Nephron (organoid): ENCODE measurements around the gene LRRFIP2.

Experiments
- H3K27ac Mint-ChIP-seq, 3 experiments: 2 replicates each; pipeline ENCODE4 v1.8.0; 2020; ENCODE audit warnings: mixed read lengths in 3 of 3, mild to moderate bottlenecking in 2 of 3, moderate library complexity in 1 of 3
- H3K27me3 Mint-ChIP-seq: 2 replicates; pipeline ENCODE4 v1.8.0; 2021; ENCODE audit warnings: low read depth, mild to moderate bottlenecking, moderate library complexity, mixed read lengths
- H3K36me3 Mint-ChIP-seq: 2 replicates; pipeline ENCODE4 v1.8.0; 2020; ENCODE audit warnings: low read depth, mixed read lengths
- H3K4me1 Mint-ChIP-seq: 2 replicates; pipeline ENCODE4 v1.8.0; 2020; ENCODE audit warnings: mixed read lengths
- H3K4me3 Mint-ChIP-seq, 3 experiments: 2 replicates each; pipeline ENCODE4 v1.8.0; 2020; ENCODE audit warnings: mild to moderate bottlenecking in 3 of 3, mixed read lengths in 3 of 3, moderate library complexity in 2 of 3
- H3K9me3 Mint-ChIP-seq: 2 replicates; pipeline ENCODE4 v1.8.0; 2020; ENCODE audit warnings: mixed read lengths
- TF ChIP-seq, protein P1 (sequence below), 3 experiments: fragments of 200-600 bp; sonication (generic); IDR thresholded peaks; one replicate each; pipeline ENCODE4 v1.5.0; 2021; ENCODE audit warnings: antibody characterized with exemption in 3 of 3; ENCODE audit not compliant: unreplicated experiment in 3 of 3

The LRRFIP2 gene

DNA sequence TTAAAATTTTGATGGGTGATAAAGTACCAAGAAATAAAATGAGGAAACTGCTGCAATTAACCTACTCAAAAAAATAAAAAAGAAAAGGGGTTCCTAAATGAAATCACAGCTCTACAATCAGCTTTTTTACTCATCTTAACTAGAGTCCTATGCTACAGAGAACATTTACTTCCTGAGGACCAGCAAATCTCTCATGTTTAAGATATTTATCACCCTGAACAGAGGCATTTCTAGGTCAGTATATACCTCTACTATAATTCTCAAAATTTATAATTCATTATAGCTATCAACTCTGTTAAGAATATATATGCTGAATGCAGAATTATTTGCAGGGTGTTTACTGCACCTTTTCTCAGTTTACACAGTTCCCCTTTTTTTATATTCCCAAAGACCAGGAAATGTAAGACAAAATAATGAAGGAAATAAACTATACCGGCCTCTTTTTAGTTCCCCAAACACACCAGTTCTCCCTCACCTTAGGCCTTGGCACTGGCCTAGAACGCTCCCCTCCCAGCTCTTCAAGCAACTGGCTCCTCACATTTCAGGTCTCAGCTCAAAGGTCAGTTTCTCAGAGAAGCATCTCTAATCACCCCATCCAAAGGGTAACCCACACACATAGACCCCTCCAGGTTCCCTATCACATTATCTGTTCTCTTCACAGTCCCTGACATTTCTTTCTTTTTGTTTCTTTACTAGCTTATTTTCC, 71.1 kb downstream of the LRRFIP2 start:
- Mint-ChIP-seq H3K27me3 (no peaks in the 10 kb centered on the region), H3K27ac (peak overlapping the region in 1 of 3 experiments; percentile 1), H3K9me3 (no peaks in the 10 kb centered on the region), H3K36me3 (peaks cover 4% of the 10 kb centered on the region), H3K4me1 (peaks cover 5% of the 10 kb centered on the region), H3K4me3 (no peak overlapping the region)
- TF ChIP-seq, protein P1, sequence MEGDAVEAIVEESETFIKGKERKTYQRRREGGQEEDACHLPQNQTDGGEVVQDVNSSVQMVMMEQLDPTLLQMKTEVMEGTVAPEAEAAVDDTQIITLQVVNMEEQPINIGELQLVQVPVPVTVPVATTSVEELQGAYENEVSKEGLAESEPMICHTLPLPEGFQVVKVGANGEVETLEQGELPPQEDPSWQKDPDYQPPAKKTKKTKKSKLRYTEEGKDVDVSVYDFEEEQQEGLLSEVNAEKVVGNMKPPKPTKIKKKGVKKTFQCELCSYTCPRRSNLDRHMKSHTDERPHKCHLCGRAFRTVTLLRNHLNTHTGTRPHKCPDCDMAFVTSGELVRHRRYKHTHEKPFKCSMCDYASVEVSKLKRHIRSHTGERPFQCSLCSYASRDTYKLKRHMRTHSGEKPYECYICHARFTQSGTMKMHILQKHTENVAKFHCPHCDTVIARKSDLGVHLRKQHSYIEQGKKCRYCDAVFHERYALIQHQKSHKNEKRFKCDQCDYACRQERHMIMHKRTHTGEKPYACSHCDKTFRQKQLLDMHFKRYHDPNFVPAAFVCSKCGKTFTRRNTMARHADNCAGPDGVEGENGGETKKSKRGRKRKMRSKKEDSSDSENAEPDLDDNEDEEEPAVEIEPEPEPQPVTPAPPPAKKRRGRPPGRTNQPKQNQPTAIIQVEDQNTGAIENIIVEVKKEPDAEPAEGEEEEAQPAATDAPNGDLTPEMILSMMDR (IDR thresholded peaks at IDR 0.05; ENCODE audit: unreplicated experiment in 3 of 3): no peak

DNA sequence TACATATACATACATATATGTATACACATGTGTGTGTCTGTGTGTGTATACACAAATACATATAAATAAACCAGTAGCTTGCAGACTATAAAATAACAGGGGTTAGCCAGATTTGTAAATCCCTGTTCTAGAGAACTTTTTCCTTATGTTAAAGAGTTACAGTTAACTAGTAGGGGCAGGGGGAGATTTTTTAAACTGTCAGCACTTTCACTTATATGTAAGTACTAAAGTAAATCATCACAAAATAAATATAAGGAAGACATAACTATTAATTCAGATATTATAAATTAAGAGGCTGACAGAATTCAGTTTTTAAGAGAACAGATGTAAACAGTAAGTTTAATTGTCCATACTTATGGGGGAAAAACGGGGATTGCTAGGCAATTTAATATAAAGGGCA, 74.0 kb downstream of the LRRFIP2 start:
- no peak overlapping the region for H3K4me3 Mint-ChIP-seq
- H3K9me3 Mint-ChIP-seq: no peaks in the 10 kb centered on the region

DNA sequence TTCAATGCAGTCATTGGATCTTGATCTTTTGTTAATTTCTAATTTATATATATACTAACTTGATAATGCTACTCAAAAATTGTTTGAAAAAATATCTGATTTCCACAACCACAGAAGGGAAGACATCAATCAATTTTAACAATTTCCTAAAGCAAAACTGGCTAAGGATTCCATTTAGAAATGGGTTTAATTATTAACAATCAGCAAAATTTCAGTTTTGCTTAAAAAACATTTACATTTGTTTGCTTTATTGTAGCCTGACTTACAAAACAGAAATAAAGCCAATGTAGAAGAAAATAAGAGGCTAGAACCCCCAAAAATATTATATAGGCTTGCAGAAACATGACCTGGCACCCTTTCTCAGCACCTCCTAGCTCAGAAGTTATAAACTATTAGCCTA, 74.9 kb downstream of the LRRFIP2 start:
- Mint-ChIP-seq H3K27ac (no peak overlapping the region), H3K4me3 (no peak overlapping the region), H3K4me1 (peaks cover 20% of the 10 kb centered on the region), H3K36me3 (peaks cover 4% of the 10 kb centered on the region), H3K9me3 (no peaks in the 10 kb centered on the region), H3K27me3 (no peaks in the 10 kb centered on the region)
- TF ChIP-seq, protein P1 (IDR thresholded peaks at IDR 0.05; ENCODE audit: unreplicated experiment in 3 of 3): no peak

More for the DNA sequence above, 74.0 kb downstream of the LRRFIP2 start:
- TF ChIP-seq, protein P1 (IDR thresholded peaks at IDR 0.05; ENCODE audit: unreplicated experiment in 3 of 3): no peak
- Mint-ChIP-seq H3K27me3 (no peaks in the 10 kb centered on the region), H3K4me1 (peaks cover 20% of the 10 kb centered on the region), H3K27ac (no peak overlapping the region), H3K36me3 (peaks cover 4% of the 10 kb centered on the region)

DNA sequence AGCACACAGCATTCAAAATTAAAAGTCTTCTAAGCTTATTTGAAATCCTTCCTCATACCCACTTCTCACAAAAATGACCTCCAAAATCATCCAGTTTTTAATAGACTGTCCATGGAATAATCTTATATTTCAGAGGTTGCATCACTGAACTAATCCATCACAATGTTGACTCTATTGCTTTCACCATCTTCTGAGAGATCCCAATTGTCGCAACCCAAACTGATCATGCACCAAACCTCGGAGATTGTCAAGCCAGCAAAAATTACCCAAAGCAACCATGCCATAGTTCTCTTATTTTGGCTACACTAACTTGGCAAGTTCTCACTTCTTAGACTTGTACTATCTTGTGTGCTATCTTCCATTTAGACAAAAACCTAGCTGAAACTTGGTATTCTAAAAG, 75.5 kb downstream of the LRRFIP2 start:
- H3K9me3 Mint-ChIP-seq: no peaks in the 10 kb centered on the region

DNA sequence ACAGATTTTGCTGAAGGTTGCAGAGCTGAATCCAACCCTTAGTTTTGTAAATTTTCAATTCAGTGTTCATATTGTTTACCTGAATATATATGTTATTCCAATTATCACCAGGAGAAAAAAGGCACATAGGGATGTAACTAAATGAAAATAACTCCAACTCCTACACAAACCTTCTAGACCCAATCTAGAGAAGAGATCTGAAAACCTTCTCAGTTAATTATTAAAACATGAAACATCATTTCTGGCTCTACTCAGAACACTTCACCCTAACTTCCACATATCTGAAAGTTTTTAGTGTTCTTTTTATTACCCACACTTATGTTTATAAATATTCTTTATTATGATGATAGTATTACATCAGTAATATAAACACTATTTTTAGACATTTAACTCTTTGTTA, 76.6 kb downstream of the LRRFIP2 start:
- no peaks in the 10 kb centered on the region for H3K27me3 Mint-ChIP-seq
- peak overlapping the region; percentile 46 to 83 (median 66) for H3K27ac Mint-ChIP-seq
- peaks cover 15% of the 10 kb centered on the region for H3K36me3 Mint-ChIP-seq
- peaks cover 29% of the 10 kb centered on the region for H3K4me1 Mint-ChIP-seq
- H3K4me3 Mint-ChIP-seq: no peak overlapping the region
- TF ChIP-seq, protein P1 (IDR thresholded peaks at IDR 0.05; ENCODE audit: unreplicated experiment in 3 of 3): no peak
- H3K9me3 Mint-ChIP-seq: no peaks in the 10 kb centered on the region

More for the DNA sequence above, 75.5 kb downstream of the LRRFIP2 start:
- H3K27me3 Mint-ChIP-seq: no peaks in the 10 kb centered on the region
- H3K4me1 Mint-ChIP-seq: peaks cover 23% of the 10 kb centered on the region
- H3K27ac Mint-ChIP-seq: peak overlapping the region in 1 of 3 experiments; percentile 26
- no peak overlapping the region for H3K4me3 Mint-ChIP-seq
- peaks cover 6% of the 10 kb centered on the region for H3K36me3 Mint-ChIP-seq
- TF ChIP-seq, protein P1 (IDR thresholded peaks at IDR 0.05; ENCODE audit: unreplicated experiment in 3 of 3): no peak

DNA sequence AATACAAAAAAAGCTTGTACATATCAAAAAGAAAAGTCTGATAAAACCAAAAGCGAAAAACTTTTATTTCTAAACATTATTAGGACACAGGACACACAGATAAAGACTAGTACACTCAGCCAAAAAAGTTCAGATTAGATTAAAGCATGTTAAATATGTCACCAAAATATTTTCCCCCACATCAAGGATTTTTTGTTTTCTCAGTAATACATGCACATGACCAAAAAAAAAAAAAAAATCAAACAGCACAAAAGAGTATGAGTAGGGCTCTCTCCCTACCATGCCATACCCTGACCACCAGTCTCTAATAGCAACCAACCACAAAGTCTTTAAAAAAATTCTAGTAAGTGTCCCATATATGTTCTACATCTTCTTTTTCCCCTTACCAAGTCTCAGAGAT, 77.4 kb downstream of the LRRFIP2 start:
- Mint-ChIP-seq H3K4me1 (peaks cover 29% of the 10 kb centered on the region), H3K36me3 (peaks cover 15% of the 10 kb centered on the region), H3K27me3 (no peaks in the 10 kb centered on the region), H3K4me3 (peak overlapping the region in 1 of 3 experiments; percentile 0), H3K9me3 (no peaks in the 10 kb centered on the region), H3K27ac (peak overlapping the region; percentile 46 to 83 (median 66))
- TF ChIP-seq, protein P1 (IDR thresholded peaks at IDR 0.05; ENCODE audit: unreplicated experiment in 3 of 3): no peak
